Small intestine (tissue), 7 donors: ENCODE measurements around the gene TNIK. TPM values are rescaled to one million over a fixed set of nuclear protein-coding genes. Genes with fewer than 3 reads are reported as not detected.

Experiments used
- DNase-seq, 2 donors: peaks; one replicate each; pipeline versions ENCODE4 v3.0.0 to v3.0.0-alpha.2; 2013
- FAIRE-seq: peaks from 2 replicates; lab custom pipeline; 2012; peaks lifted over from hg19 to GRCh38; lab: Jason Lieb, UNC
- H3K27ac ChIP-seq, 3 donors: one replicate each; pipeline ENCODE4 v1.5.1; 2013; ENCODE audit warnings: low read length in 2 of 3, mild to moderate bottlenecking in 2 of 3, control low read depth in 1 of 3, inconsistent platforms in 1 of 3, low read depth in 1 of 3, moderate library complexity in 1 of 3
- H3K27me3 ChIP-seq, 3 donors: one replicate each; pipeline ENCODE4 v1.6.1; 2013; ENCODE audit warnings: low read length in 3 of 3, inconsistent platforms in 1 of 3; ENCODE audit not compliant: control insufficient read depth in 3 of 3, insufficient read depth in 3 of 3
- H3K36me3 ChIP-seq, 3 donors: one replicate each; pipeline ENCODE4 v1.6.1; 2013; ENCODE audit warnings: low read length in 3 of 3, inconsistent platforms in 1 of 3, low read depth in 1 of 3, mild to moderate bottlenecking in 1 of 3, moderate library complexity in 1 of 3; ENCODE audit not compliant: control insufficient read depth in 3 of 3, insufficient read depth in 2 of 3
- H3K4me1 ChIP-seq, 3 donors: one replicate each; pipeline ENCODE4 v1.6.1; 2013; ENCODE audit warnings: low read length in 2 of 3, inconsistent platforms in 1 of 3, low read depth in 1 of 3, mild to moderate bottlenecking in 1 of 3, moderate library complexity in 1 of 3; ENCODE audit not compliant: control insufficient read depth in 3 of 3, insufficient read depth in 2 of 3
- H3K4me3 ChIP-seq, 3 donors: one replicate each; pipeline ENCODE4 v1.5.1; 2013; ENCODE audit warnings: low read length in 3 of 3, control low read depth in 1 of 3, inconsistent platforms in 1 of 3, low read depth in 1 of 3, mild to moderate bottlenecking in 1 of 3, moderate library complexity in 1 of 3
- H3K9me3 ChIP-seq, 2 donors: one replicate each; pipeline ENCODE4 v1.6.1; 2013; ENCODE audit warnings: low read depth in 1 of 2, low read length in 1 of 2; ENCODE audit not compliant: control insufficient read depth in 2 of 2, insufficient read depth in 1 of 2
- WGBS, 3 donors: extraction: QIAGEN DNeasy Blood & Tissue Kit; methylation state at CpG; one replicate each; pipeline ENCODE4 v1.1.7; 2013; 5-methylcytosine and 5-hydroxymethylcytosine counted together
- polyA plus RNA-seq, 4 donors: library from polyadenylated mRNA; stranded (reverse) in 3 of 4; unstranded in 1 of 4; fragments of 200-250 nt in 3 of 4; fragments of 120-200 nt in 1 of 4; gene quantifications; one replicate each; pipeline versions ENCODE4 v1.2.1 to v1.2.3, GENCODE V29; 2013
- donor health status: healthy with polysubstance abuse.
- donor health status: control.
- donor health status: control.
- donor health status: Bipolar disorder and iron deficiency.
- donor health status: healthy.

Gene TNIK
- polyA plus RNA-seq, 4 donors, result 14.9 to 38.7 (median 27.5) TPM

DNA sequence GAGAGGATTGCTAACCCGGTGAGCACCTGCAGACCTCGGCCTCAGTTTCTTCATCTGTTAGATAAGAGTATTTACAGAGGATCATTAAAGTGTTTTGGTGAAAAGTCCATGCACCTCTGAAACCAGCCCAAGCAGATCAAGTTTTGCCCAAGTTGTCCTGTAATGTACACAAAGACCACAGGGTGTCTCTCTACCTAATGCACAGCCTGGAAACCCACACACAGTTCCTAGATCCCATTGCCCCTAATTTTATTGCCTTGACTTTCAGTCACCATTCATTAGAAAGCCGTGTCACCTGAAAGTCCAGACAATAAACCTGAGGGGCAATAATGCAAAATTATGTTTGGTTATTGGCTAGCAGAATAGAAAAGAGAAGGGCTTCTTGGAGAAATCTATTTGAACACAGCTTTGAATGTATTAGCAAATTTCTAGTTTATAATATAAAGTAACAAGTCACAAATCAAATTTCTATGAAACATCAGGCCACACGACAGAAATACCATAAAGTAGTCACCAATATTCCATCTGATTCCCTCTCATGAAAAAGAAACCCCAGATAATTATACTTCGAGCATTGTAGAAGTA, 272.4 kb downstream of the TNIK start:
- 23 to 46% (median 37%) methylated on average over 5 of the region's 5 CpGs for WGBS, 3 donors
- FAIRE-seq (no peak), DNase-seq (peak; percentile 50 to 61)
- H3K9me3 ChIP-seq, result no peaks in the 10 kb centered on the region
- H3K27ac ChIP-seq, result peak overlapping the region in 1 of 3 donors; percentile 40
- no peak overlapping the region for H3K4me3 ChIP-seq
- H3K36me3 ChIP-seq, result no peaks in the 10 kb centered on the region
- H3K4me1 ChIP-seq, result peaks cover 2 to 20% (median 9%) of the 10 kb centered on the region in 3 donors
- H3K27me3 ChIP-seq, result no peaks in the 10 kb centered on the region

DNA sequence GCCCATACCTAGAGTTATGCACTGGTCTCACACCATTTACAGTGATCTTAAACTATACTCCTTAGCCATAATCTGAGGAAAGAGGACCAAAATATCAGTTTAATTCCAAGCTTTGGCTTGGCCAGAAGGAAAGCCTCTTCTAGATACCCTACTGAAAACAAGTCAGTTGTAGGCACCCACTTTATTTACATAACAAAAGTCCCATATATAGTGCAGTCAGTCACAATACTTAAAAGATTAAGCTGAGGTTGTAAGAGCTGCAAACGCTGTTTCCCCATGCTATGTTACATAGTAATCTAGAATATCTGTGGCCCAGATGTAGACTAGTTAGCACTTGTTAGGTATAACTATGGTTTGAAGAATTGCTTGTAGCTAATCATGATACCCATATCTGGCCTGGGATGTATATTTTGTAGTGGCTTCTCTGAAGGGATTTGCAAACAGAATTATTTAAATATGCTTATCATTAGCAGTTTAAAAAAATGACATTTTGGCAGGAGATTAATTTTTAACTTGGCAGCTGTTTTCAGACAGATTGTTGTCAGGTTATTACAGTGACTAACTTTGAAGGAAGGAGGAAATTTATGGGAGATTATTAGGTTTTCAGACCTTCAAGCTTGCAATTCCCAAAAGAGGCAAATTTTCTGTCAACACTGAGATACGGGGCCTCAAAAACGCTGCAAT, 273.2 kb downstream of the TNIK start:
- Histone ChIP-seq H3K27ac (peak overlapping the region in 1 of 3 donors; percentile 40), H3K36me3 (no peaks in the 10 kb centered on the region), H3K4me1 (peaks cover 5 to 27% (median 9%) of the 10 kb centered on the region in 3 donors), H3K4me3 (no peak overlapping the region), H3K9me3 (no peaks in the 10 kb centered on the region), H3K27me3 (no peaks in the 10 kb centered on the region)
- 18 to 53% (median 42%) methylated on average over 3 of the region's 3 CpGs for WGBS, 3 donors
- DNase-seq (no peak), FAIRE-seq (no peak)

DNA sequence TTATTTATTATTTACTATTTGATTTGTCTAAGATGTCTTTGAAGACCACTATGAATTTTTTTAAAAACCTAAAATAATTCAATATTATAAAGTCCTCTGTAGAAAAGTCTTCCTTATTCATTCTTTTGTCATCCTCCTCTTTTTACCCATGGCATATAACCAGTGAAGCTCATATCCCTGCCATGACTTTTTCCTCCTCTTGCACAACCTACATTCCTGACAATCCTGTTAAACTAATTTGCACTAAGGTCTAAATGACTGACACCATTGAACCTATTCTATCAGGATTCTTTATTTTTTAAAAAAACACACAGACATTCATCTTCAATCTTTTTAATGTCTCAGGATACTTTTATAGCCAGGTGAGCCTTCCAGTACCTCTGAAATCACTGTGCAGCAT, 273.8 kb downstream of the TNIK start:
- FAIRE-seq (no peak), DNase-seq (no peak)
- H3K36me3 ChIP-seq, result no peaks in the 10 kb centered on the region
- no peaks in the 10 kb centered on the region for H3K9me3 ChIP-seq
- H3K27me3 ChIP-seq, result no peaks in the 10 kb centered on the region
- H3K4me1 ChIP-seq, result peaks cover 5 to 29% (median 9%) of the 10 kb centered on the region in 3 donors
- no peak overlapping the region for H3K27ac ChIP-seq
- H3K4me3 ChIP-seq, result no peak overlapping the region

DNA sequence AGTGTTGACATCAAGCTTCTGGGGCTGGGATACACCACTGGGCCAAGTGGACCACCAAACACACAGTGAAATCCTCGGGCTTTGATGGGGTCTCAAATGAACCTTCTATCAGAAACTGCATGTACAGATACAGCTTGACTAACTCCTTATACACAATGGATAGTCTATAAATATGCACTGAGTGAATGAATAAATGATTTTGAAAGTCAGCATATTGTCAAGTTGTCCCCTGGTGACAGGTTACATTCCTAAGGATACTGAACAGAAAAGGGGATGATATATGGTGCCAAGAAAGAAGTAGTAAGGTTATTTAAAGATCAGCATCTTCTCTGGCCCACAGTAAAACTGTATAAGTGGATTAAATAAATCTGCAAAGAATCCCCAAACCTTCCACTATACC, 274.2 kb downstream of the TNIK start:
- WGBS, 3 donors, result 79 to 90% (median 84%) methylated on average over 1 of the region's 1 CpG
- no peak overlapping the region for H3K4me3 ChIP-seq
- H3K9me3 ChIP-seq, result no peaks in the 10 kb centered on the region
- no peaks in the 10 kb centered on the region for H3K36me3 ChIP-seq
- peaks cover 6 to 29% (median 9%) of the 10 kb centered on the region in 3 donors for H3K4me1 ChIP-seq
- FAIRE-seq (no peak), DNase-seq (no peak)
- no peaks in the 10 kb centered on the region for H3K27me3 ChIP-seq
- H3K27ac ChIP-seq, result no peak overlapping the region

DNA sequence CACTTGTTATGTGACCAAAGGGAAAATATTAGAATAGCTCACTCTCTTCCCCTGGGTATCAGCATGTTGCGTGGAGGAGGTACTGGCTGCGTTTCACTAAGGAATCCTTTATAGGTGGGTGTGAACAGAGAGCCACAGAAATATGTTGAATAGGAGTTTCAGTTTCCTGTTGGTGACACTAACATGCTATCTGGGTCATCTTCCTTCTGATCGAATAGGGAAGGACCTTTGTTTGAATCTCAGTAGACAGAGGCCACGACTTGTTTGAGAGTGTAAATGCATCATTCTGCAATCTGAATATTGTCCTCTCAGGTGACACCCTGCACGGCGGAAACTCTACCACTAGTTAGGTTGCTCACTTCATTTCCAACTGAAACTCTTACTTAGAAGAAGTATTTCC, 275.8 kb downstream of the TNIK start:
- Histone ChIP-seq H3K4me1 (peaks cover 6 to 29% (median 9%) of the 10 kb centered on the region in 3 donors), H3K27ac (no peak overlapping the region), H3K27me3 (no peaks in the 10 kb centered on the region), H3K36me3 (peaks cover 0 to 3% (median 0%) of the 10 kb centered on the region in 3 donors), H3K9me3 (no peaks in the 10 kb centered on the region), H3K4me3 (no peak overlapping the region)
- no peak for DNase-seq
- WGBS, 3 donors, result 37 to 43% (median 39%) methylated on average over 6 of the region's 6 CpGs
- FAIRE-seq, result no peak

DNA sequence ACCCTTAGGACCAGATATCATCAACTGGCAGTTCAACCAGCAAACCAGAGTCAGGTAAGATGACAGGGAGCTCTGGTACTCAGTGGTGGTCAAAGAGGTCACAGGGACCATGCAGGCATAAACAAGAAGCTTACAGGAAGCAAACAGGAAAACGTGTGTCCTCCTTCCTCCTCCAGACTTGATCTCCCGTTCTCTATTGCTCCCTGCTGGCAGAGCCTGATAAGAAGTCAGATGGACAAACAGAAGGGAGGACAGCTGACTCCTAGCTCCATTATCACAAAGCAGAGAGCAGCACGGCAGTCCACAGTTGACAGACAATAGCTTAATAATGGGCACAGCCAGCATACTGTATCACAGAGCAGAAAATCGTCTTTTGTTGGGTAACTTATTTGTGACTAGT, 277.2 kb downstream of the TNIK start:
- Histone ChIP-seq H3K27me3 (no peaks in the 10 kb centered on the region), H3K27ac (no peak overlapping the region), H3K36me3 (peaks cover 0 to 3% (median 0%) of the 10 kb centered on the region in 3 donors), H3K4me1 (peaks cover 6 to 29% (median 9%) of the 10 kb centered on the region in 3 donors), H3K4me3 (no peak overlapping the region), H3K9me3 (no peaks in the 10 kb centered on the region)
- no peak for FAIRE-seq
- WGBS, 3 donors, result 19 to 48% (median 38%) methylated on average over 4 of the region's 4 CpGs
- peak; percentile 58 to 77 for DNase-seq

DNA sequence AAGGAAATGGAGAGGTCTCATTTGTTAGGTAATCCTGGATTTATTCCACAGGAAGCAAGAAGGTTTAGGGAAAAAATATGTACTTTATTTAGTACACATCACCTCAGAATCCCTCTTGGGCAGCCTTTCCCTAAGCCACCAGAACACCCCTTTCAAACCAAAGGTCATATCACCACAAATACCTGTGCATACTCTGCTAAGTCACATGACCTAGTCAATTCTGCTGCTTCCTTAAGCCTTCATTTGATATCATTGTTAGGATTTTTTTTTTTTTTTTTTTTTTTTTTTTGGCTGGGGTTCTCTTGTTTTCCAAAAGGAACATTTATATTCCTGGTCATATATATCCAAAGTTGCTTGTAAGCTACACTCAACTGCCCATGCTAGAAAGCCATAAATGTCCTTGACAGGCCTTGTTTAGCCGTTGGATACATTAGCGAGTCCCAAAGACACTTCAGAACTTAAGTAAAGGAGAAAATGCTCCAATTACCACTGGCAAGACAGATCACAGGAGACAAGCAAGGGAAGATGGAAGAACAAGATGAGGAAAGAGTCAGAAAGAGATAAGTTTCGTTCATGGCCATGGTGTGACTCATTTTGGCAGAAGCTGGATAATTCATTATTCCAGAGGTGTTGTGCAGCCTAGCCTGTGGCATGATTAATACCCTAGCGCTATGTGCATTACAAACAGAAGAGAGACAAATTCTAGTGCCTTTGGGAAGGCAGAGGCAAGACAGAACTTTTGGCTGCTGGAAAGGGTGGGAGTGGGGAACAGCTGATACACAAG, 278.1 kb downstream of the TNIK start:
- Histone ChIP-seq H3K4me1 (peaks cover 6 to 27% (median 8%) of the 10 kb centered on the region in 3 donors), H3K36me3 (peaks cover 0 to 3% (median 0%) of the 10 kb centered on the region in 3 donors), H3K27ac (peak overlapping the region in 1 of 3 donors; percentile 4), H3K4me3 (no peak overlapping the region), H3K9me3 (no peaks in the 10 kb centered on the region), H3K27me3 (no peaks in the 10 kb centered on the region)
- FAIRE-seq (no peak), DNase-seq (peak in 1 of 2 donors; percentile 37)
- WGBS, 3 donors, result 71 to 82% (median 81%) methylated on average over 4 of the region's 4 CpGs

DNA sequence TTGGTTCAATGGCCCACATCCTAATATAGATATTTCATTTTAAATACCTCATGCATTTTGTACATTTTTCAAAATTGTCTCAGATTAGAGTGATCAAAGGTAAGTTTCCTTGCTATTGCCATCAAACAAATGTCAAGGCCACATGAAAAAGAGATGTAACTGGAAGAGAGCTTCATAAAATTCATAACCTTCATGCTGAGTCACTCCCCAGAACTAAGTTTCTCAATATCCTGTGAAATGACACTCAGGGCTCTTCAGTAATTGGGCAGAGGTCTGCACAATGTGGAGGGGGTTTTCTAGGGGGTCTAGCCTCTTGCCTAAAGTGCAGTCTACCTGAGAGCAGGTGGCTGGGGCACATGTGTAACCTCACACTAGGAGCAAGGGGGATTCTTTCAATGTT, 281.5 kb downstream of the TNIK start:
- Histone ChIP-seq H3K4me1 (peaks cover 12 to 44% (median 17%) of the 10 kb centered on the region in 3 donors), H3K27ac (no peak overlapping the region), H3K4me3 (no peak overlapping the region), H3K36me3 (peaks cover 0 to 3% (median 0%) of the 10 kb centered on the region in 3 donors), H3K27me3 (no peaks in the 10 kb centered on the region), H3K9me3 (no peaks in the 10 kb centered on the region)
- DNase-seq (no peak), FAIRE-seq (no peak)
